Putamen (tissue), 1 donor: ENCODE results near the gene BFSP2.

Source experiments
- DNase-seq: peaks from one replicate; pipeline ENCODE4 v3.0.0-alpha.2; 2016; ENCODE audit warnings: low spot score

Gene BFSP2

DNA sequence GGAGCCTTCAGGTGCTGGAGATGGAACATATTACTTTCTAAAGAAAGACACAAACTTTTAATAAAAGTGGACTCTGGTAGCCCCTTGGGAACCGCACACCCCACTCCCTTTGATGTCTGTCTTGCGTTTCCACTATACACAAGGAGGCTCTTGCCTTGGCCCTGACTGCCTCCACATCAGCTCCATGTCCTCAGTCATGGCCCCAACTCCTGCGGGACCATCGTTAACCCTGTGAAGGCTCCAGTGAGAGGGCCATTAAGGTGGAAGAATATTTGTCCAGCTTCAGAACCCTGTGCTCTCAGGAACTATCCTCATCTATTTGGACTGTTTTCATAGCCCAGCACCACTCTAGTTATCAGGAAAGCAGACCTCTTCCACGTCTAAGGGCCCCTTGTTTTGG lies 16.1 kb upstream of the BFSP2 start:
- DNase-seq = no peak

DNA sequence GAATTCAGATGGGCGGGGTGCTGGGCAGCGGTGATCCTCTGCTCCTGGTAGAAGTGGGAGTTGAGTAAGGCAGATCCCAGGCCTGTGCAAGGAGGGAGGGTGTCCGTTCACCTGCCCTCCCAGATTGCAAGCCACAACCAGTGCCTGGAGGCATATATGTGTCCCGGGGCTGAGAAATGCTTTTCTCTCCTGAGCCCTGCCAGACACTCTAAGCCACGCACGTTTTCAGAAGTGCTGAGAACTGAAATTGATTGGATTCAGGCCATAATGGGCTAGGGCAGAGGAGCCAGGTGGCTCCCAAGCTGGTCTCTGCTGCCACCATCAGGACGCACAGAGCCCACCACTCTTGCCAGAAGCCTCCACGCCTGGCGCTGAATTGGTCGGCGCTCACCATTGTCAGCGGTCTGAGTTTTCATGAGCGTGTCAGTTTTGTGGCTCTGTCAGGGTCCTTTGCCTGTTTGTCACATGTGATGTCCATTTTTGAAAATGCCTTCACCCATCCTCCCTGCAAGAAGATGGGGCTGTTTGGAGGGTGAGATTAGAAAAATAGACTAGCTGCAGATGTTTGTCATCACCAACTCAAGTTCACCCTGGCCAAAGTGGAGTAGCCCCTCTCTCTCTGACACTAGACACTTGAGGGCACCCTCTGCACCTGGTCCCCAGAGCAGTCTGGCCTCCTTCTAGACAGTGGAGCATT lies 15.4 kb upstream of the BFSP2 start:
- peak; percentile 51 for DNase-seq

DNA sequence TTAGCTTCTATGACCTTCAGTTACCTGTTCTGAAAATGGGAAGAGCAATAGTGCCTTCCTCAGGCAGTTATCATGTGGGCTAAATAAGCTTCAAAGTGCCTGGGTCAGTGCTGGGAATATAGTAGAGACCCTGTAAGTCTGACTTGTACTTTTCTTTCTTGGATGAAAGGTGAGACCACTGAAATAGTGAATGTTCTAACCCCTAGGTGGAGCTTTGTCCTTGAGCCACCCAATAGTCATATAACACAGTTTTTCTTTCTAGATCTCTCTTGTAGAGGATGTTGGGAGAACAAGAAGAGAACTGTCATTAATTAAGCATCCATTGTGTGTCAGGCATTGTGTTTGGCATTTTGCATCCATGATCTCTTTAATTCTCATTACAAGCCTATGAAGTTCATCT lies 13.0 kb upstream of the BFSP2 start:
- DNase-seq = no peak

DNA sequence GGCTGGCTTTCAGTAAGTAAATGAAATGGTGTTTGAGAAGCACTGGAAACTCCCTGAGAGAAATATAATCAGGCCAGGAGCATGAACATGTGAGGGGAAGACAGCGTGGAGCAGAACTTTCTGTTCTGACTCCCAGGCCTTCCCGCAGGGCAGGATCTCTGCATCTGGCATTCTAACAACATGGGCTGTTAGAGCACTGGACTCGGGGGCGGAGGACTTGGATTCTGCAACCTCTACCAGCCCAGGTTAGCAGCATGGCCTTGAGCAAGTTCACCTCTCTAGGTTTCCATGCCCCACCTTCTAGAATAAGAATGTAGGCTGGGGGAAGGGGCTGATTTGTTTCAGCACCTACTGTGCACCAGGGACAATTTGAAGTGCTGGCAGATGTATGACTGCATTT lies 12.5 kb upstream of the BFSP2 start:
- no peak for DNase-seq

DNA sequence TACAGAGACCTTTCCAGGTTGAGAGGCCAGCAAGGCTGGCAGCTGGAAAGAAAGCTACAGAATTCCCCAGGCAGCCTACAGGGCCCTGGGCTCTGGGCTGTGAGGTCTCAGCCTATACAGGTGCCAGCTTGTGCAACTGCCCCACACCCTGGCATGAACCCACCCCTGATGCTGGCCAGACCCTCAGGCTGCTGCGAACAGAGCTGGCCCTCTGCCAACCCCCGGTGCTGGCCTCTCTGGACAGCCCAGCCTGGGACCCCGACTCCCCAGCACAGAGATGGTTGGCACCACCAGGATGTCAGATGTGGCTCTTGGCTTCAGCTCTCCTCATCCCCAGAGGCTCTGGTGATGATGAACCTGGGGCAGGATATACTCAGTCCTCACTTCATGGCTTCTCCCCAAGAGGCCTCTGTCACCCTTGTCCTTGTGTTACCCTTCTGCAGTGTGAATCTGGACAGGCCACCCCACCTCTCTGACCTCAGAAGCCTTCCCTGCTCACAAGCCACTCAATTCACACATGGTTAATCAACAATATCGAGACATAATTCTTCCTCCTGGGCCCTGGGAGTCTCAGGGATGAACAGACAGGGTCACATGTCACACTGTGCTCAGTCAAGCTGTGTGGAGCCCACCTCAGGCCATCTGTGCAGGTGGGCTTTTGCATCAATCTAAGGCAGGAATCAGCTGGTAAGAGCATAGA lies 11.0 kb upstream of the BFSP2 start:
- no peak for DNase-seq

DNA sequence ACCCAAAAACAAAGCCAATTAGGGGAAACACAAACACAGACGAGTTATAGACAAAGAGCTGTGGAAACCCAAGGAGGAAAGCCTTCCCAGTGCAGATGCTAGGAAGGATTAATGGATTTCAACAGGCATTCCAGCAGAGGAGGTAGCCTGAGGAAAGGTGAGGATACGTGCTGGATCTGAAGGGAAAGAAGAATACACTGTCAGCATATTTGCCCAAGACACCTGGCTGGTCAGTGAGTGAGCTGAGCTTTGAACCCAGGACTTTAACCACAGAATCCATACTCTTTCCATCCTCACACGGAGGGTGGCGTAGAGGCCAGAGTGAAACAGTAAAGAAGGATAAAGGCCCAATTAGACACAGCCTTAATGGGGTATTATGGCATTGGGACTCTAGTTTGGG lies 9.1 kb upstream of the BFSP2 start:
- no peak for DNase-seq

DNA sequence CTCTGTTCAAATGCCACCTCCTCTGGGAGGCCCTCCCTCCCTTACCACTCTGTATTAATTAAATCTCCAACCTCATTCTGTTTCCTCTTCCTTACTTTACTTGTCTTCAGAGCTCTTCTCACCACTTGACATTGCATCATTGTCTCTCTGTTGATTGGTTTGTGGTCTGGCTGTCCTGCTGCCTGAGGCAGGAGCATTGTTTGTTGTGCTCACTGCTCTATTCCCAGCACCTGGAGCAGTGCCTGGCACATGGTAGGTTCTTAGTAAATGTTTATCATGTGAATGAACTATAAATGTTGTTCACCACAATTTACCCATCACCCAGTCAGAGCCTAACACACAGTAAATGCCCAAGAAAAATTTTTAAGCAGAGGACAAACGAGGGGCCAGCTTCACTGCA lies 6.7 kb upstream of the BFSP2 start:
- DNase-seq = no peak

DNA sequence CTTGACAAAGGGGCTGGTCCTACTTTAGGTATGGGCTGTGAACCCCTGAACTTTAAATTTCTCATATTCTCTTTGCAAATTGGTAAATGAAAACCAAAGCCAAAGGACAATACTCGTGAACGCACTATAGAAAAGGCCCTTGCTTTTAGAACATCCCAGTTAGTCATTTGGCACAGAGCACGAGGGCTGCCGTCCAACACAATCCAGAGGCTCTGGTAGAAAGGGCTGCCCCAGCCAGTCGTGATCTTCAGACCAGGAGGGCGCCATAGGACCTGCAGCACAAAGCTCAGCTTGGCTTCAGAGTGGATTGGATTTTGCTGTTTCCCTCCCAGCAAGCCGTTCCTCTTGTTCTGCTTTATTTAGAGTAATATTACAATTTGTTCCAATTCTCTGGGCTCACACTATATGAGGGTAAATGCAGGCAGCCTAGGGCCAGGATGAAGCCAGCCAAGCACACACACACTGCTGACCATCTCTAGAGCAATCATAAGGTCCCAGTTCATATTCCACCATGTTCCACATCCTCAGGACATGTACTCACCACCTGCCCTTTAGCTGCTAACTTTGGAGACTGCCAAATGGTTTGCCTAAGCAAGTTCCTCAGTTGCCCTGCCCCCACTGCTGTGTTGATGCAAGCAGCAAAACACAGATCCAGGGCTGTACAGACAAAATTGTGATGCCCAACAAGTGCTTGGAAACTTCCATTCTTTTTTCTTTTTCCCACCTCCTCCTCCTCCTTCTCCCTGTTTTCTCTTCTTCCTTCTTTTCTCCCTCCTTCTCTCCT lies 6.0 kb upstream of the BFSP2 start:
- DNase-seq = no peak

DNA sequence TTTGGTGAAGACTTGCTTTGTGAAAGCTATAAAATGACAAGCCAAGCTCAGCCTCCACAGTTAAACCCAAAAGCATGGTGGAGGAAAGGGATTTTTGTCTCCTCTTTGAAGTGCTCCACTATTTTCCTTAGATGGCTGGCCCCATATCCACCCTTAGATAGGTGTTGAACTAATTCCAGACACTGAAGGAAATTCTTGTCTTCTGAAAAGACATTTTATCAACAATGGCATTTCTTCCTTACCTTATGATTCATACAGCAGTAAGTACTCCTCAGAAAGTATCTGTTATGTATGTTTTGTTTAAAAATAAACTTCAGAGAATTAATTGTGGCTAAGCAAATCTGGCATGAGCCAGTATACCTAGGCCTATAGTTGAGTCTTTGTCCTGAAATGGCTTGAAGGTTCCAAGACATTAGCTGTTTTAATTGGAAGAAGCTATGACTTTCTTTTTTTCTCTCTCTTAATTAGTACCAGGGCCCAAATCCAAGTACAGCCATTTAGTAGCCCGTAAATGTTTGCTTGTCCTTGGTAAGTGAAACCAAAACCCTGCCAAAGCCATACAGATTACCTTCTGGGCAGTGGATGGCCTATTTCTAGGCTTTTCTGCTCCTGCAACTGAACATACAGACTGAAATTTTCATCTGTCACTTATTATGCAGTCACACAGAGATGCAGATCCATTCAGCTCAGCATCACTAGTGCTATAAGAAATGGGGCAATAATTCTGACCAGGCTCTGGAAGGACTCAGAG lies 5.1 kb upstream of the BFSP2 start:
- no peak for DNase-seq

DNA sequence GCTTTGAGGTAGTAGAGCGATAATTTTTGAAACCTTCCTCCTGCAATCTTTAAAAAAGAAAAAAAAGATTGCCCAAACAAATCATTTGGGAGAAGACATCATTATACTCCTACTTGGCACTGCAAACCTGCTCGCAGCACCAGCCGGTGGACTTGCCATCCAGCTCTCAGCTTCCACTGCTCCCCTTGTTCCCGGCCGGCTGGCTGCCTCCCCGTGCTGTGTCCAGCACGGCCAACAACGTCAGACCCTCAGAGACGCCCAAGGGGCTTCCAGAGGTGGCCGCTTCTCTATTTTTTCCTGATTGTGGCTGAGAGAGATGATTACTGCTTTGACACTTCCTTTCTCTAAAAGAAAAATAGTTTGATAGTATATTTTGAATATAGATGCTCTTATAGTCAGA lies 3.0 kb upstream of the BFSP2 start:
- no peak for DNase-seq

DNA sequence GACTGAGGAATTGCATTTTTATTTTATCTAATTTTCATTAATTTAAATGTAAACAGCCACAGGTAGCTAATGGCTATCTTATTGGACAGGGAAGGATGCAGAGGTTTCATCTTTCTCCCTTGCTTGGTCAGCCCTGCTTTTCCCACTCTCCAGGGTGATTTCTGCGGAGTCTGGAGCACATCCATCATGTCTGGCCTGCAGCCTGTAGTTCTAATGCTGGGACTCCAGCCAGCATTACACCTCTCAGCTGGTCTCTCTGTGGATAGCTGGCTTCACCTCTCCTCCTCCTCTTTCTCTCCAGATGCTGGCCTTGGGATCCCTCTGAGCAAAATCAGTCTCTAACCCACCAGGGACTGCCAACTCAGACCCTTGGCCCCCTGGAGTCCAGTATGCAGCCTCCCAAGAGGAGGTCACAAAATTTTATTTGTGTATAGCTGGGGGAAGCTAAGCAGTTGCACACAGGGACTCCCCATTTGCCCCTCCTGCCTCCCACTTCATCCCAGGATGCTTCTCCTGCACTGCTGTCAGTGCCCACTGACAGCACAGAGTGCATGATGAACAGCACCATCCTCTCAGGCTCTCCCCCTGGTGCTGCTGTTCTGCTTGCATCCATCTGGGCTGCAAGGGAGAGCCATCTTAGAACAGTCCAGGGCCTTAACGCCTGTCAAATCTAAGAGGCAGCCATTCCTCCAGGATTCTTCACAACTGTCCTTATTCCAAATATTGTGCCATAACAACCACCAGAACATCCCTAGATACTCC lies 1.7 kb downstream of the BFSP2 start:
- no peak for DNase-seq

DNA sequence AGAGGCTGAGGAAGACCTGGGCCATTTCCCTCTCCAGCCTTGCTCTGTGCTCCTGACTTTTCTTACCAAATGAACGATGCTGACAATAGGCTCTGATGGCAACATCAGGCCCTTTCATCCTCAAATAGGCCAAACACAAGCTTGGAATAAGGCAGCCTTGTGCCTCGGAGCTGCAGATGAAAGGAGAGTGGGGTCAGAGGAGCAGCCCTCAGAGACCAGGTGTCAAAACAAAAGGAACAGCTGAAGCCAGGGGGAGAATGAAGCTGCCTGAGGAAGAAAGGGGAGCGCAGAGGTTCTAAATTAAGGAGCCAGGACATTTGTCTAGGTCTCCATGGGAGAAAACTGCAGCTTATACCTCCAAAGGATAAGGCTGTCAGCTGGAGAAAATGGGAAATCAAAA lies 5.1 kb downstream of the BFSP2 start:
- no peak for DNase-seq

DNA sequence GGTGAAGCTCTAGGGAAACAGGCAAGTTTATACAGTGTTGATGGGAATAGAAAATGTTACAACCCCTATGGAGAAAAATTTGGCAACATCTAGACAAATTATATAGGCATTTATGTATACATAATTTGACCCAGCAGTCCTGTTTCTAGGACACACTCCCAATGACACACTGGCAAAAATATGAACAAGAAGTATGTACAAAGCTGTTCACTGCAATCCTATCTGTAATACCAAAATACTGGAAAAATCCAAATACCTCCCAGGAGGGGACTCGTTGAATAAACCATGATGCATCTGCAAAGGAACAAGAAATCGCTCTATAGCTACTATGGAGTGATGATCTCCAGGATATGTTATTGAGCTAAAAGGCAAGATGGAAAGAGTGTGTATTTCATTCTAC lies 8.5 kb downstream of the BFSP2 start:
- DNase-seq = no peak

DNA sequence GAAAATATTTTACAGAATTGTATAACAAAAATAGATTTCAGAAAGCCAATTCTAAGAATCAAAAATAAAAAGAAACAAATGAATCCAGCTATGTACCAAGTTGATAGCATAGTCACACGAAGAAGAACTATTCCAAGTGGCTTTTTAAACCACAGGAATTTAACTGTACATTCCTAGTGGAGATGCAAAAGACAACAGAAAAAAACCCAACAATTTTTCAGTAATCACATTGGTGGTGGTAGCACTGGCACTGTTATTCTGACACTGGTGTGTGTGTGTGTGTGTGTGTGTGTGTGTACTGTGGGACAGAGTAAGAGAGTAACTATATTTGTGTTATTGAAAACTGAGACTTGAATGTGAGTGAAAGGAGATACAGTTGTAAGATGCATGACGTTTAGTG lies 9.1 kb downstream of the BFSP2 start:
- DNase-seq = no peak

DNA sequence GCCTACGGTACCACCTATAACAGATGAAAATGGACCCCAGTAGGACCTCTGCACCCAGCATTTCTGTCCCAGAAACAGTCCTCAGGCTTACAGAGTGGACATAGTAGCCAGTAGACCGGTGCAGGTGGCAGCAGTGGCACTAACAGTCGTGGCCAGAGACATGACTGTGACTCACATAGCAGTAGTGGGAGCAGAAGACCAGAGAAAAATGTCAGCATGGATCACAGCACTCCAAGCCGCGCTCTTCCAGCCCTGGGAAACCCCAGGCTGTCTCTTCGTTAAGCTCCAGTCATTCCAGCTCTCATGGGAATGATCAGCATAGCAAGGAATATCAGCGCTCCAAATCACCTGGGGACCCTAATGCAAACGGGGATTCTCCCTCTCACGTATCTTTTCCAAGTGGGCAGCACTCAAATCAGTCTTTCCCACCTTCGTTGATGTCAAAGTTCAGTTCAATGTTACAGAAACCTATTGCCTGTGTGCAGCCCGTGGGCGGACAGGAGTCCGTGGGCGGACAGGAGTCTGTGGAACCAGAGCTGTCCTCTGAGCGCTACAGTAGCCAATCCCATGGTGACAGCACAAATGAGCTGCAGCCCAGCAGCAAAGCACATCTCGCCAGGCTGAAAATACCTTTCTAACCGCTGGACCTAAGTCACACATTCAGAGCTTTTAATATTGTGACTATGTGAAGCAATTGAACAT lies 10.5 kb downstream of the BFSP2 start:
- no peak for DNase-seq

DNA sequence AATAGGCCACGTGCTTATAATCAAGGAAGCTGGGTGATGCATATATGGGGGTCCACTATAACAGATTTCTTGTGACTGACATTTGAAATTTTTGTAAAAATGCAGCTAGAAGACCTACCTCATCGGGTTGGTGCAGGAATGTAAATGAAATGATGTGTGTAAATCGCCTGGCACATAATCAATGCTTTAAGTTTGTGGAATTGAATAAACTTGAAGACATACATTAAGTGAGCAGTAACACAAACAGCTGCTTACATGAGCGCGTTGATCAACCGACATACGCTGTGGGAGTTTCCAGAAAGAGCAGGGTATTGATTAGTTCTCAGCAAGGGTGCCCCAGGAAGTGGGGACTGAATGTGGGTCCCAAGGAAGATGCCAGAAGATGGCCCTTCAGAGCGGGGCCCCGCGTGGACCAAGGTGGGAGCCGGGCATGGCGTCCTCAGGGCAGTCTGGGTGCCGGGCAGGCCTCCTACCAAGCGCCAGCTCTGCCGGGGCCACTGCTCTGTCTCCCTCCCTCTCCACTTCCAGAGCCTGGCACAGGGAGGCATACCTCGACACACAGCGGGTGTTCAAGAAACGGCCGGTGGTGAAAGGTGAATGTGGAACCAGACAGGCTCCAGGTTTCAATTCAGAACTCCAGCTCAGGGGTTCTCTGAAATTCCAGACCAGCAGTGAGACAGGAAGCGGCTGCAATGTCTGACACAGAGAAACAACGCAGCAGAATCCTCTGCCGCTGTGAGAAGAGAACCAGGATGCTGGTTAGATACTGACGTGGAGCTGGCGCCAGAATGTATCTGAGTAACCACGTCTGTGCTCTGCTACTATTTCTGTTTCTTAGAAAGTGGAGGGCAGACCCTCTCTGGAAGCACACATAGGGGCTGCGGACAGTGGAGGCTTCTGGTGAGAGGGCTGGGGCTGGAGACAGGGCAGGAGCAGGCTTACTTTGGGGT lies 12.6 kb downstream of the BFSP2 start:
- DNase-seq = no peak

DNA sequence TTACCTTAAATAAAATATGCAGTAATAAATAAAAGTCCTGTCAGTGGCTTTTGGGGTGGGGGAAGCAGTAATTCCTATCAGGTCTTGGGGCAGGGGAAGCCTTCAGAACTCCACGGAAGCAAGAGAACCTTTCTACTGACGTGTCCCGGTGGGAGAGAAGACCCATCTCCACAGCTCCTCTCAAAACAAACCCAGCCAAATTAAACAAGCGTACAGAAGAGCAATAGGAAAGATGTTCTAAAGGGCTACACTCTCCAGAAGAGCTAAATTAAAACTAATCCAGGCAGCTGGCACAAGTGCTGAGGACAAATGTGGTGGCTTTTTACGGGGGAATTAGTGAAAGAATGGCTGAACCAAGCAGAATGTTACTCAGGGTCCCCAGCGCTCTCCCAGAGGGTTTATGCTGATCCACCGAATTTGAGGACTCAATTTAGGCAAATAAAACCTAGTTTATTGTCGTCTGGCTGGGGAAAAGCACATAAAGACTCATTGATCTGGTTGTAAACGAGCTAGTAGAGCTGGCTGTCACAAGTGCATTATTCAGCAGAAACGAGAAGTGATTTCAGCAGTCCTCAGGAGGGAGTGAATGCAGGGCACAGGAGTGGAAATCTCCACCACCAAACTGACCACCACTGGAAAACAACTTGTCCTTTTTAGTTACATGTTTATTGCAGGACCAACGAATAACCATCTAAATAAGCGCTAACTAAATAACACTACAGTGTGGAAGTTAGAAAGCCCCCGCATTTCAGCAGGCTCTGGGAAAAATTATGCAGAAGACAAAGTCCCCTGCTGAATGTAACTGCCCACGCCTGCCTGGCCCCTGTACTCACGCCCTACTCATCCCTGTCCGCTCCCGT lies 13.5 kb downstream of the BFSP2 start:
- peak; percentile 30 for DNase-seq

DNA sequence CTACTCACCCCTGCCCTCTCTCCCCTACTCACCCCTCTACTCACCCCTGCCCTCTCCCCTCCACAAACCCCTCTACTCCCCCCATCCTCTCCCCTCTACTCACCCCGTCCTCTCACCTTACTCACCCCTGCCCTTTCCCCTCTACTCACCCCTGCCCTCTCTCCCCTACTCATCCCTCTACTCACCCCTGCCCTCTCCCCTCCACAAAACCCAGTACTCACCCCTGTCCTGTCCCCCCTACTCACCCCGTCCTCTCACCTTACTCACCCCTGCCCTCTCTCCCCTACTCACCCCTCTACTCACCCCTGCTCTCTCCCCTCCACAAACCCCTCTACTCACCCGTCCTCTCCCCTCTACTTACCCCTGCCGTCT lies 14.2 kb downstream of the BFSP2 start:
- DNase-seq = no peak

DNA sequence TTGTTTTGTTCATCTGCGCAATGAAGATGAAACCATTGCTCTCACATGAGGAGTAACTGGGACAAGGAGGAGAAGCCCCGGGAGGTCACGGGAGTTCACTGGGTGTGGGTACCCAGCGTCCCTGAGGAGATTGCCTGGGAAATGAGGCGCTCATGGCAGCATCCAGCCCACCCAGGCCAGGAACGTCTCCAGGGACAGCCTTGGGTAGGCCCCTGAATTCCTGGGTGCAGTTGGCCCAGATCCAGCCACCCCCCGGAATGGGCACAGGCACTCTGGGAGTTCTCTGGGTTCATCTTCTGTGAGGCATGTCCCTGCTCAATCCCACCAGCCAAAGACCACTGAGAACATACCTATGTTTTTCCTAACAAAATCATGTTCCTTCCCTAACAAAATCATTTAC lies 18.5 kb downstream of the BFSP2 start:
- DNase-seq = no peak
